Activated CD4-positive, alpha-beta T cell treated with anti-CD3 and anti-CD28 coated beads, Interleukin-2, amount 10 ng/mL, durations not matched to agents 24 days and 14 days (primary cell): ENCODE results near the gene FAF1. TPM values are rescaled to one million over a fixed set of nuclear protein-coding genes. Genes with fewer than 3 reads are reported as not detected.
"Not testable (repeated sequence)": the region's sequence is repeated elsewhere in the genome, so short reads cannot be mapped to it uniquely, and the experiment has no call there.

Experiments used
- DNase-seq: peaks from one replicate; pipeline ENCODE4 v3.0.0; 2022
- H3K27ac Mint-ChIP-seq: one replicate; pipeline ENCODE4 v1.8.0; 2022; ENCODE audit warnings: mild to moderate bottlenecking, mixed read lengths
- H3K27me3 Mint-ChIP-seq: one replicate; pipeline ENCODE4 v1.8.0; 2022; ENCODE audit warnings: mixed read lengths
- H3K36me3 Mint-ChIP-seq: one replicate; pipeline ENCODE4 v1.8.0; 2022; ENCODE audit warnings: low read depth, mild to moderate bottlenecking, mixed read lengths
- H3K4me1 Mint-ChIP-seq: one replicate; pipeline ENCODE4 v1.8.0; 2021; ENCODE audit warnings: mixed read lengths
- H3K4me3 Mint-ChIP-seq: one replicate; pipeline ENCODE4 v1.8.0; 2022; ENCODE audit warnings: mild to moderate bottlenecking, moderate library complexity, mixed read lengths
- H3K9me3 Mint-ChIP-seq: one replicate; pipeline ENCODE4 v1.8.0; 2021; ENCODE audit warnings: mixed read lengths
- intact Hi-C: fragments of 100-400 bp; cut with micrococcal nuclease; formaldehyde crosslinking; loops from one replicate; pipeline ENCODE4 v1.15.1; 2023
- total RNA-seq: library from RNA; stranded (reverse); gene quantifications from 2 replicates; pipeline ENCODE4 v1.2.3, GENCODE V29; 2022

FAF1 gene
- total RNA-seq, 1 donor from 2014 or later: 63.7 TPM

- peaks cover 10% of the 10 kb centered on the region for H3K4me1 Mint-ChIP-seq
- intact Hi-C loops: no loop called here
- H3K4me3 Mint-ChIP-seq: no peak overlapping the region
- no peak overlapping the region for H3K27ac Mint-ChIP-seq
- H3K27me3 Mint-ChIP-seq: no peaks in the 10 kb centered on the region
- peaks cover 15% of the 10 kb centered on the region for H3K36me3 Mint-ChIP-seq
- peaks cover 6% of the 10 kb centered on the region for H3K9me3 Mint-ChIP-seq
- DNase-seq: no peak
Observed at GRCh38 chr1:50531601-50532000, 428.5 kb downstream of the FAF1 start.

GRCh38 chr1:50531027-50531426, 429.0 kb downstream of the FAF1 start:
- no peak overlapping the region for H3K27ac Mint-ChIP-seq
- peaks cover 10% of the 10 kb centered on the region for H3K4me1 Mint-ChIP-seq
- no peak overlapping the region for H3K4me3 Mint-ChIP-seq
- DNase-seq: no peak
- H3K36me3 Mint-ChIP-seq: peaks cover 15% of the 10 kb centered on the region
- H3K9me3 Mint-ChIP-seq: peaks cover 6% of the 10 kb centered on the region
- intact Hi-C loops: no loop called here
- no peaks in the 10 kb centered on the region for H3K27me3 Mint-ChIP-seq

- H3K27ac Mint-ChIP-seq: no peak overlapping the region
- intact Hi-C loops: no loop called here
- no peak overlapping the region for H3K4me3 Mint-ChIP-seq
- H3K4me1 Mint-ChIP-seq: peaks cover 10% of the 10 kb centered on the region
- H3K27me3 Mint-ChIP-seq: no peaks in the 10 kb centered on the region
- DNase-seq: no peak
- peaks cover 20% of the 10 kb centered on the region for H3K36me3 Mint-ChIP-seq
- peaks cover 6% of the 10 kb centered on the region for H3K9me3 Mint-ChIP-seq
Observed at GRCh38 chr1:50529510-50529909, 430.6 kb downstream of the FAF1 start.

- H3K27ac Mint-ChIP-seq, H3K9me3 Mint-ChIP-seq, DNase-seq, intact Hi-C loops, H3K4me1 Mint-ChIP-seq, H3K4me3 Mint-ChIP-seq, H3K27me3 Mint-ChIP-seq: not testable (repeated sequence)
- H3K36me3 Mint-ChIP-seq: peaks cover 24% of the 10 kb centered on the region
Observed at GRCh38 chr1:50527987-50528320, 432.1 kb downstream of the FAF1 start.

DNA sequence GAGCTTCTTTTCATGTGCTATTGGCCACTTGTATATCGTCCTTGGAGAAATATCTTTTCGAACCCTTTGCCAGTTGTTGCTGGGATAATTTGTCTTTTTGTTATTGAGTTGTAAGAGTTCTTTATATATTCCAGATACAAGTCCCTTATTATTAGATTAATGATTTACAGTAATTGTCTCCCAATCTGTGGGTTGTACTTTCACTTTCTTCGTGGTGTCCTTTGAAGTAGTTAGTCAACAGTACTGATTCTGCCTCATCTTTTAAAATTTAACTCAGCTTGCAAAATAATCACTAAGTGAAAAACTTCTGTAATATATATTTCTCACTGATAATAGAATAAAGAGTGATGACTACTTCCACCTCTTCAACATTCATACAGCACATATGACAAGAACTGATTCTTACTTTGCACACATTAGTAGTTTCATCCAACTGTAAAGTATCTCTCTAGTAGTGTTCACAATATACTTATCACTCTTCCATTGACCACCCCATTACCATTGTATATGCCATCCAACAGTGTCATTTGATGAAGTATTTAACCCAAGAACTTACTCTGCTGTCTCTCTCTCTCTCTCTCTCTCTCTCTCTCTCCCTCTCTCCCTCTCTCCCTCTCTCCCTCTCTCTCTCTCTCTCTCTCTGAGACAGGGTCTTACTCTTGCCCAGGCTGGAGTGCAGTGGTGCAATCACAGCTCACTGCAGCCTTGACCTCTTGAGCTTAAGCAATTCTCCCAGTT, 432.6 kb downstream of the FAF1 start:
- peaks cover 24% of the 10 kb centered on the region for H3K36me3 Mint-ChIP-seq

GRCh38 chr1:50526431-50526830, 433.6 kb downstream of the FAF1 start:
- Mint-ChIP-seq H3K36me3 (peaks cover 24% of the 10 kb centered on the region), H3K27ac (no peak overlapping the region), H3K4me3 (no peak overlapping the region), H3K4me1 (peaks cover 10% of the 10 kb centered on the region), H3K9me3 (peaks cover 6% of the 10 kb centered on the region), H3K27me3 (no peaks in the 10 kb centered on the region)
- no peak for DNase-seq
- intact Hi-C loops: no loop called here

More for the DNA sequence above, 432.6 kb downstream of the FAF1 start:
- H3K4me3 Mint-ChIP-seq: no peak overlapping the region
- DNase-seq: no peak
- intact Hi-C loops: no loop called here
- H3K9me3 Mint-ChIP-seq: peaks cover 6% of the 10 kb centered on the region
- no peak overlapping the region for H3K27ac Mint-ChIP-seq
- no peaks in the 10 kb centered on the region for H3K27me3 Mint-ChIP-seq
- peaks cover 10% of the 10 kb centered on the region for H3K4me1 Mint-ChIP-seq

- no peaks in the 10 kb centered on the region for H3K27me3 Mint-ChIP-seq
- peaks cover 6% of the 10 kb centered on the region for H3K9me3 Mint-ChIP-seq
- peaks cover 8% of the 10 kb centered on the region for H3K4me1 Mint-ChIP-seq
- H3K27ac Mint-ChIP-seq: no peak overlapping the region
- intact Hi-C loops: no loop called here
- H3K36me3 Mint-ChIP-seq: peaks cover 22% of the 10 kb centered on the region
- no peak for DNase-seq
- H3K4me3 Mint-ChIP-seq: no peak overlapping the region
Observed at GRCh38 chr1:50523548-50523947, 436.5 kb downstream of the FAF1 start.

- Mint-ChIP-seq H3K9me3 (peaks cover 6% of the 10 kb centered on the region), H3K4me1 (peaks cover 7% of the 10 kb centered on the region), H3K36me3 (peaks cover 20% of the 10 kb centered on the region), H3K4me3 (no peak overlapping the region), H3K27ac (no peak overlapping the region), H3K27me3 (no peaks in the 10 kb centered on the region)
- intact Hi-C loops: no loop called here
- no peak for DNase-seq
Observed at GRCh38 chr1:50522691-50523342, 437.2 kb downstream of the FAF1 start.

DNA sequence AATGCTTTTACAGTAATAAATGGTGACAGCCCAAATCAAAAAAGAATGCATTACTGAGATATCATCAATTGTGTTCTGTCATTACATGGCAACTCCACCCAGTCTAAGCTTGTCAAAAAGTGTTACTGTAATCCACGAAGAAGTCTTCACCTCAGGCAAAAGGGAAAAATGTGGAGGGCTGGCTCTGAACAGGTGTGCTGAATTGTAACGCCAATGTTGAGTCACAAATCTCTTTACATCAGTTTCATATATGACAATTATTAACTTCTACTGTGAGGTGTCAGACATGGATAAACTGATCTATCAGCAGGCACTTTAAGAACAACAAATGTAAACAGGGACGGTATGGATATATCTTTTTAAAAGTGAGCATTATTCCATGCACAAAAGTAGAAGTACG, 438.4 kb downstream of the FAF1 start:
- H3K27ac Mint-ChIP-seq: no peak overlapping the region
- no peak overlapping the region for H3K4me3 Mint-ChIP-seq
- intact Hi-C loops: no loop called here
- DNase-seq: no peak
- no peaks in the 10 kb centered on the region for H3K4me1 Mint-ChIP-seq
- H3K27me3 Mint-ChIP-seq: no peaks in the 10 kb centered on the region
- peaks cover 12% of the 10 kb centered on the region for H3K36me3 Mint-ChIP-seq
- no peaks in the 10 kb centered on the region for H3K9me3 Mint-ChIP-seq

DNA sequence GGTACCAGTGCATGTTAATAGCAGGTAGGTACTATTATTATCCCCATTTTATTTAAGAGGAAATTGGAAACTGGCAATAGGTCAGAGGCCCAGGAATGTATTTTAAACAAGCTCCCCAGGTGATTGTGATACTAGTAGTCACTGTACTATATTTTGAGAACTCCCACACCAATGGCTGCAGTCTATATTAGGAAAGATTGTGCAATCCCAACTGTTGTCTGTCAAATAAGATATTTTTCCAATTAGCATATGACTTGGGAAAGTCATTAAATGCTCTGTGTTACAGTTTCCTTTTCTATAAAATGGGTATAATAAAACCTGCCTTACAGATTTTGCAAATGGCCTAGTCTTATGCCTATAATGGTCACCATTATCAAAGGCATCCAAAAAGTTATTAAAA, 442.6 kb downstream of the FAF1 start:
- H3K36me3 Mint-ChIP-seq: no peaks in the 10 kb centered on the region

GRCh38 chr1:50516056-50516455, 444.0 kb downstream of the FAF1 start:
- Mint-ChIP-seq H3K9me3 (no peaks in the 10 kb centered on the region), H3K27me3 (no peaks in the 10 kb centered on the region), H3K4me1 (no peaks in the 10 kb centered on the region), H3K27ac (no peak overlapping the region), H3K36me3 (peaks cover 6% of the 10 kb centered on the region), H3K4me3 (no peak overlapping the region)
- intact Hi-C loops: no loop called here
- DNase-seq: no peak

More for the DNA sequence above, 442.6 kb downstream of the FAF1 start:
- Mint-ChIP-seq H3K9me3 (no peaks in the 10 kb centered on the region), H3K4me1 (no peaks in the 10 kb centered on the region), H3K27me3 (no peaks in the 10 kb centered on the region), H3K4me3 (no peak overlapping the region), H3K27ac (no peak overlapping the region)
- intact Hi-C loops: no loop called here
- no peak for DNase-seq

DNA sequence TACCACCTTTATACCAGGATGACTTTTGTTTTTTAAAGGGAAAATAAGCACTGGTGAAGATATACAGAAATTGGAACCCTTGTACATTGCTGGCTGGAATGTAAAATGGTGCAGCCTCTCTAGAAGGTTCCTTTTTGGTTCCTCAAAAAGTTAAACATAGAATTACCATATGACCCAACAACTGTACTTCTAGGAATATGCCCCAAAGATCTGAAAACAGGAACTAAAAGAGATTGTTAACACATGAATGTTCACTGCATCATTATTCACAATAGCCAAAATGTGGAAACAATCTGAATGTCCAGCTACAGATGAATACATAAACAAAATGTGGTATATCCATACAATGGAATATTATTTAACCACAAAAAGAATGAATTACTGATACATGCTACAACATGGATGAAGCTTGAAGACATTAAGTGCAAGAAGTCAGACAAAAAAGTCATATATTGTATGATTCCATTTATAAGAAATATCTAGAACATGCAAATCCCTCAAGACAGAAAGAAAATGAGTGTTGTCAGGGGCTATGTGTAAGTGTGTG, 452.0 kb downstream of the FAF1 start:
- Mint-ChIP-seq H3K9me3 (peaks cover 14% of the 10 kb centered on the region), H3K4me3 (no peak overlapping the region), H3K36me3 (peaks cover 11% of the 10 kb centered on the region), H3K27ac (no peak overlapping the region), H3K27me3 (no peaks in the 10 kb centered on the region), H3K4me1 (no peaks in the 10 kb centered on the region)
- intact Hi-C loops: no loop called here
- DNase-seq: no peak

DNA sequence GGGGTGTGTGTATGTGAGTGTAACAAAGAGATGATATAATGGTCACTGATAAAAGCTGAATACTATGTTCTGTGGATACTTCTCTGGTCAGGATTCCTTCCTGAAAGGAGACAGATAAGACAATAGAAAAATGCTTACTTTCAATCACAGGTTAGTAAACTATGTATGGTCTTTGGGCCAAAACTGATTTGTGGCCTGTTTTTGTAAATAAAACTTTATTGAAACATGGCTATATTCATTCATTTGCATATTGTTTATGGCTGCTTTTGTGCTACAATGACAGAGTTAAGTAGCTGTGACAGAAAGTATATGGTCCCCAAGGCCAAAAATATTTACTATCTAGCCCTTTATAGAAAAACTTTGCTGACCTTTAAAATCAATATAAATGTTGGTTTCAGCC, 454.6 kb downstream of the FAF1 start:
- no peak overlapping the region for H3K27ac Mint-ChIP-seq
- H3K4me1 Mint-ChIP-seq: no peaks in the 10 kb centered on the region
- peaks cover 5% of the 10 kb centered on the region for H3K36me3 Mint-ChIP-seq
- intact Hi-C loops: no loop called here
- no peak overlapping the region for H3K4me3 Mint-ChIP-seq
- H3K9me3 Mint-ChIP-seq: peaks cover 14% of the 10 kb centered on the region
- no peaks in the 10 kb centered on the region for H3K27me3 Mint-ChIP-seq
- no peak for DNase-seq

- Mint-ChIP-seq H3K9me3 (peaks cover 14% of the 10 kb centered on the region), H3K27me3 (no peaks in the 10 kb centered on the region), H3K4me3 (no peak overlapping the region), H3K27ac (no peak overlapping the region), H3K36me3 (peaks cover 7% of the 10 kb centered on the region), H3K4me1 (no peaks in the 10 kb centered on the region)
- intact Hi-C loops: no loop called here
- no peak for DNase-seq
Observed at GRCh38 chr1:50503515-50503914, 456.6 kb downstream of the FAF1 start.
